ENCODE results near the gene CLDN15. TPM values are rescaled to one million over a fixed set of nuclear protein-coding genes. Genes with fewer than 3 reads are reported as not detected.
A peak's percentile ranks its signal among the peaks of the same experiment; 100 is the strongest.
"Not testable (repeated sequence)": the region's sequence is repeated elsewhere in the genome, so short reads cannot be mapped to it uniquely, and the experiment has no call there.

CLDN15 gene
- total RNA-seq (2014; rRNA removed; shearing (Covaris generic)) (15.9 and 17.8 TPM in 2 replicates), total RNA-seq (2022) (31.9 and 34.8 TPM in 2 replicates), Bru-seq, nascent RNA (percentile 60 among the genes with signal in this experiment), BruChase-seq, experiment 1, labeled RNA remaining after a 6-hour chase (percentile 83 among the genes with signal in this experiment), BruChase-seq, experiment 2, labeled RNA remaining after a 2-hour chase (percentile 81 among the genes with signal in this experiment)
- long read RNA-seq, partial matches to known transcripts = 8 of 32 reads
- long read RNA-seq, other reads (novel, unspliced or antisense) = 19 of 32 reads

- H3K4me2 ChIP-seq (ENCODE audit: low read length) = no peak within 1 kb of the TSS
- BruUV-seq (replicated peaks) = no TSS peak
- no peaks in the 10 kb centered on the region for H3K9me3 ChIP-seq (ENCODE audit: low read length)
These were observed at the start of gene CLDN15 for GRCh38 chr7:101237206-101238067. Gene CLDN15 (minus strand): TSS chr7:101237802. CDS start chr7:101237581, 221 bp downstream.

GRCh38 chr7:101287032-101287431 lies 49.4 kb upstream of the CLDN15 start:
- Histone ChIP-seq H3K9me3 (ENCODE audit: low read length) (no peaks in the 10 kb centered on the region), H2AFZ (ENCODE audit: low read length) (no peak overlapping the region)
- intact Hi-C loops (cut with micrococcal nuclease; ENCODE audit: unreplicated experiment) = no loop called here

More at GRCh38 chr7:101237206-101238067, at the start of gene CLDN15:
- Histone ChIP-seq H2AFZ (ENCODE audit: low read length) (no peak within 1 kb of the TSS), H3K4me3 (ENCODE audit: low read depth, low read length, poor library complexity, severe bottlenecking) (no peak within 1 kb of the TSS), H3K79me2 (ENCODE audit: insufficient read depth, low read depth, low read length) (no peaks in the 10 kb centered on the region), H3K36me3 (ENCODE audit: insufficient read depth, low read length) (peaks cover 36% of the 10 kb centered on the region; the same call in 1 of the 2 replicates), H3K27ac (ENCODE audit: low read depth, low read length, poor library complexity, severe bottlenecking) (no peak within 1 kb of the TSS), H3K9me2 (ENCODE audit: insufficient read depth, low read length) (no peaks in the 10 kb centered on the region), H3K4me1 (ENCODE audit: insufficient read depth, low read length, poor library complexity, severe bottlenecking) (no peaks in the 10 kb centered on the region), H4K20me1 (ENCODE audit: insufficient read depth, low read length) (no peaks in the 10 kb centered on the region)
- TF ChIP-seq CTCF (conservative IDR thresholded peaks at IDR 0.05; ENCODE audit: low read length) (no peak), EZH2phosphoT487 (IDR thresholded peaks at IDR 0.05; ENCODE audit: borderline replicate concordance, low read depth, low read length) (no peak)
- ChIA-PET POLR2A (no interaction called here), CTCF (ENCODE audit: unreplicated experiment) (interaction anchor here (0.6 to 1.1 kb wide), 2 partner anchors 10 to 348 kb away, joined by 4 read pairs; partner anchors contain the start of gene UFSP1)
- no peak for DNase-seq (ENCODE audit: low spot score)
- intact Hi-C loops (cut with micrococcal nuclease; ENCODE audit: unreplicated experiment) = no loop called here

GRCh38 chr7:101285880-101286279 lies 48.3 kb upstream of the CLDN15 start:
- H3K4me3 ChIP-seq (ENCODE audit: low read depth, low read length, poor library complexity, severe bottlenecking); H3K36me3 ChIP-seq (ENCODE audit: insufficient read depth, low read length); intact Hi-C loops (cut with micrococcal nuclease; ENCODE audit: unreplicated experiment); H3K4me2 ChIP-seq (ENCODE audit: low read length); DNase-seq (ENCODE audit: low spot score); H3K9me3 ChIP-seq (ENCODE audit: low read length); H3K79me2 ChIP-seq (ENCODE audit: insufficient read depth, low read depth, low read length); H3K27ac ChIP-seq (ENCODE audit: low read depth, low read length, poor library complexity, severe bottlenecking); H3K9me2 ChIP-seq (ENCODE audit: insufficient read depth, low read length); BruUV-seq (replicated peaks); H2AFZ ChIP-seq (ENCODE audit: low read length); H4K20me1 ChIP-seq (ENCODE audit: insufficient read depth, low read length): not testable (repeated sequence)
- H3K4me1 ChIP-seq (ENCODE audit: insufficient read depth, low read length, poor library complexity, severe bottlenecking) = peaks cover 25% of the 10 kb centered on the region
- POLR2A ChIA-PET = interaction anchor here (0.7 kb wide), 1 partner anchor 59 kb away, joined by 6 read pairs; no protein-coding TSS in a partner anchor
- CTCF ChIA-PET (ENCODE audit: unreplicated experiment) = interaction anchor here (0.5 kb wide), 1 partner anchor 182 kb away, joined by 4 read pairs; no protein-coding TSS in a partner anchor

More at GRCh38 chr7:101287032-101287431, 49.4 kb upstream of the CLDN15 start:
- no peak overlapping the region for H3K4me2 ChIP-seq (ENCODE audit: low read length)
- CTCF ChIA-PET (ENCODE audit: unreplicated experiment) = no interaction called here
- H3K9me2 ChIP-seq (ENCODE audit: insufficient read depth, low read length) = no peaks in the 10 kb centered on the region
- BruUV-seq (replicated peaks) = no TSS peak
- POLR2A ChIA-PET = no interaction called here
- no peak overlapping the region for H3K27ac ChIP-seq (ENCODE audit: low read depth, low read length, poor library complexity, severe bottlenecking)
- TF ChIP-seq CTCF (conservative IDR thresholded peaks at IDR 0.05; ENCODE audit: low read length) (no peak), EZH2phosphoT487 (IDR thresholded peaks at IDR 0.05; ENCODE audit: borderline replicate concordance, low read depth, low read length) (no peak)
- no peak overlapping the region for H3K4me3 ChIP-seq (ENCODE audit: low read depth, low read length, poor library complexity, severe bottlenecking)
- H4K20me1 ChIP-seq (ENCODE audit: insufficient read depth, low read length) = no peaks in the 10 kb centered on the region
- no peaks in the 10 kb centered on the region for H3K36me3 ChIP-seq (ENCODE audit: insufficient read depth, low read length)
- DNase-seq (ENCODE audit: low spot score) = no peak
- no peaks in the 10 kb centered on the region for H3K79me2 ChIP-seq (ENCODE audit: insufficient read depth, low read depth, low read length)
- peaks cover 25% of the 10 kb centered on the region for H3K4me1 ChIP-seq (ENCODE audit: insufficient read depth, low read length, poor library complexity, severe bottlenecking)

Measured in OCI-LY7 (cell line).